NB4 (cell line): ENCODE results near the gene C1QTNF6.

Source experiments
- POLR2A ChIP-seq: IDR thresholded peaks from 2 replicates; pipeline ENCODE4 v1.6.1; 2011; ENCODE audit warnings: mild to moderate bottlenecking; ENCODE audit not compliant: insufficient read length; ENCODE audit errors: extremely low read depth
- TF ChIP-seq, protein P1 (sequence below): IDR thresholded peaks from one replicate; pipeline ENCODE4 v1.5.1; 2012; ENCODE audit warnings: low read depth, low read length
- TF ChIP-seq, protein P2 (sequence below): IDR thresholded peaks from 2 replicates; pipeline ENCODE4 v1.6.1; 2011; ENCODE audit warnings: low read depth, low read length

- TF ChIP-seq, protein P1, sequence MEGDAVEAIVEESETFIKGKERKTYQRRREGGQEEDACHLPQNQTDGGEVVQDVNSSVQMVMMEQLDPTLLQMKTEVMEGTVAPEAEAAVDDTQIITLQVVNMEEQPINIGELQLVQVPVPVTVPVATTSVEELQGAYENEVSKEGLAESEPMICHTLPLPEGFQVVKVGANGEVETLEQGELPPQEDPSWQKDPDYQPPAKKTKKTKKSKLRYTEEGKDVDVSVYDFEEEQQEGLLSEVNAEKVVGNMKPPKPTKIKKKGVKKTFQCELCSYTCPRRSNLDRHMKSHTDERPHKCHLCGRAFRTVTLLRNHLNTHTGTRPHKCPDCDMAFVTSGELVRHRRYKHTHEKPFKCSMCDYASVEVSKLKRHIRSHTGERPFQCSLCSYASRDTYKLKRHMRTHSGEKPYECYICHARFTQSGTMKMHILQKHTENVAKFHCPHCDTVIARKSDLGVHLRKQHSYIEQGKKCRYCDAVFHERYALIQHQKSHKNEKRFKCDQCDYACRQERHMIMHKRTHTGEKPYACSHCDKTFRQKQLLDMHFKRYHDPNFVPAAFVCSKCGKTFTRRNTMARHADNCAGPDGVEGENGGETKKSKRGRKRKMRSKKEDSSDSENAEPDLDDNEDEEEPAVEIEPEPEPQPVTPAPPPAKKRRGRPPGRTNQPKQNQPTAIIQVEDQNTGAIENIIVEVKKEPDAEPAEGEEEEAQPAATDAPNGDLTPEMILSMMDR = no peak
- no peak for TF ChIP-seq POLR2A
- TF ChIP-seq, protein P2, sequence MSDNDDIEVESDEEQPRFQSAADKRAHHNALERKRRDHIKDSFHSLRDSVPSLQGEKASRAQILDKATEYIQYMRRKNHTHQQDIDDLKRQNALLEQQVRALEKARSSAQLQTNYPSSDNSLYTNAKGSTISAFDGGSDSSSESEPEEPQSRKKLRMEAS = peak; percentile 65
Observed at GRCh38 chr22:37176464-37177061, 11.5 kb downstream of the C1QTNF6 start.
